GM12875 (cell line): ENCODE results near the gene PDCD4.

ENCODE experiments used
- H3K4me3 ChIP-seq: one replicate; pipeline ENCODE4 v1.5.1; 2011; ENCODE audit warnings: low read depth, low read length, control low read depth
- CTCF ChIP-seq: IDR thresholded peaks from 2 replicates; pipeline ENCODE4 v1.5.1; 2011; ENCODE audit warnings: low read depth, mild to moderate bottlenecking, control low read depth, inconsistent platforms, low read length, moderate library complexity, borderline replicate concordance; ENCODE audit not compliant: insufficient read depth

Gene PDCD4

GRCh38 chr10:110893559-110894179 is 21.9 kb downstream of the PDCD4 start:
- no peak overlapping the region for H3K4me3 ChIP-seq
- TF ChIP-seq CTCF, result no peak

- TF ChIP-seq CTCF, result no peak
- H3K4me3 ChIP-seq, result no peak overlapping the region
Observed at GRCh38 chr10:110897184-110897583, 25.5 kb downstream of the PDCD4 start.

GRCh38 chr10:110898391-110898790 is 26.7 kb downstream of the PDCD4 start:
- H3K4me3 ChIP-seq, result no peak overlapping the region
- no peak for TF ChIP-seq CTCF

GRCh38 chr10:110900983-110901382 is 29.3 kb downstream of the PDCD4 start:
- no peak overlapping the region for H3K4me3 ChIP-seq
- TF ChIP-seq CTCF, result no peak

GRCh38 chr10:110901954-110902819 is 30.5 kb downstream of the PDCD4 start:
- no peak overlapping the region for H3K4me3 ChIP-seq
- no peak for TF ChIP-seq CTCF

- H3K4me3 ChIP-seq, result no peak overlapping the region
- no peak for TF ChIP-seq CTCF
Observed at GRCh38 chr10:110903280-110904278, 31.9 kb downstream of the PDCD4 start.
